CD14-positive monocyte (primary cell): ENCODE data around the gene C3orf52. TPM values are rescaled to one million over a fixed set of nuclear protein-coding genes. Genes with fewer than 3 reads are reported as not detected.

Experiments used
- DNase-seq, 3 donors: peaks; one replicate each; pipeline ENCODE4 v3.0.0-alpha.2; 2011 to 2022
- H2AFZ ChIP-seq: 2 replicates; pipeline ENCODE4 v1.6.0; 2012; ENCODE audit warnings: mild to moderate bottlenecking, low read depth, low read length, inconsistent platforms; ENCODE audit not compliant: insufficient read depth, poor library complexity, severe bottlenecking
- H3K27ac ChIP-seq, 2 donors: 1 replicate in 1 of 2; 2 replicates in 1 of 2; pipeline ENCODE4 v1.5.1; 2012 to 2013; ENCODE audit warnings: low read length in 2 of 2, control low read depth in 1 of 2, inconsistent platforms in 1 of 2, low read depth in 1 of 2, mild to moderate bottlenecking in 1 of 2
- H3K27me3 ChIP-seq, 2 donors: one replicate each; pipeline versions ENCODE4 v1.6.0 to v1.6.1; 2011 to 2013; ENCODE audit warnings: low read length in 2 of 2; ENCODE audit not compliant: control insufficient read depth in 2 of 2, insufficient read depth in 2 of 2
- H3K36me3 ChIP-seq, 2 donors: replicated peaks in 1 of 2; 1 replicate in 1 of 2; 2 replicates in 1 of 2; pipeline versions ENCODE4 v1.5.1 to v1.6.1; 2012 to 2013; ENCODE audit warnings: low read length in 2 of 2, control low read depth in 1 of 2, inconsistent platforms in 1 of 2, mild to moderate bottlenecking in 1 of 2; ENCODE audit not compliant: insufficient read depth in 2 of 2, control insufficient read depth in 1 of 2
- H3K4me1 ChIP-seq, 2 donors: 1 replicate in 1 of 2; 2 replicates in 1 of 2; pipeline versions ENCODE4 v1.5.1 to v1.6.1; 2012 to 2013; ENCODE audit warnings: low read length in 2 of 2, control low read depth in 1 of 2, inconsistent platforms in 1 of 2, mild to moderate bottlenecking in 1 of 2, moderate library complexity in 1 of 2; ENCODE audit not compliant: insufficient read depth in 2 of 2, control insufficient read depth in 1 of 2
- H3K4me2 ChIP-seq: replicated peaks from 2 replicates; pipeline ENCODE3; 2012; ENCODE audit warnings: low read length, moderate library complexity, mild to moderate bottlenecking; ENCODE audit not compliant: poor library complexity, severe bottlenecking; ENCODE audit errors: extremely low read depth
- H3K4me3 ChIP-seq, 3 experiments: fragments of 200-600 bp in 1 of 3; sonication (generic) in 1 of 3; replicated peaks in 1 of 3; 1 replicate in 2 of 3; 2 replicates in 1 of 3; pipeline ENCODE4 v1.5.1; 2011 to 2013; ENCODE audit warnings: low read length in 3 of 3, mild to moderate bottlenecking in 3 of 3, control low read depth in 2 of 3, low read depth in 2 of 3, inconsistent platforms in 1 of 3, moderate library complexity in 1 of 3
- H3K79me2 ChIP-seq: 2 replicates; pipeline ENCODE4 v1.6.0; 2012; ENCODE audit warnings: mild to moderate bottlenecking, control low read depth, inconsistent platforms, low read length, moderate library complexity; ENCODE audit not compliant: insufficient read depth
- H3K9ac ChIP-seq: 2 replicates; pipeline ENCODE4 v1.6.0; 2017; ENCODE audit warnings: low read length, mild to moderate bottlenecking; ENCODE audit not compliant: insufficient read depth, poor library complexity, severe bottlenecking
- H3K9me3 ChIP-seq, 2 donors: replicated peaks in 1 of 2; 1 replicate in 1 of 2; 2 replicates in 1 of 2; pipeline versions ENCODE4 v1.5.1 to v1.6.1; 2012 to 2013; ENCODE audit warnings: low read length in 2 of 2, control low read depth in 1 of 2; ENCODE audit not compliant: control insufficient read depth in 1 of 2, insufficient read depth in 1 of 2
- H4K20me1 ChIP-seq: 2 replicates; pipeline ENCODE4 v1.6.0; 2012; ENCODE audit warnings: mild to moderate bottlenecking, low read length, control low read depth, moderate library complexity; ENCODE audit not compliant: insufficient read depth
- H3K27ac Mint-ChIP-seq, 7 donors: one replicate each; pipeline ENCODE4 v1.8.0; 2020; ENCODE audit warnings: mild to moderate bottlenecking in 7 of 7, mixed read lengths in 7 of 7, moderate library complexity in 6 of 7, inconsistent platforms in 2 of 7
- H3K27me3 Mint-ChIP-seq, 3 donors: one replicate each; pipeline ENCODE4 v1.8.0; 2021 to 2022; ENCODE audit warnings: low read depth in 3 of 3, mild to moderate bottlenecking in 3 of 3, mixed read lengths in 3 of 3, moderate library complexity in 3 of 3, inconsistent platforms in 1 of 3
- H3K36me3 Mint-ChIP-seq, 2 donors: one replicate each; pipeline ENCODE4 v1.8.0; 2020; ENCODE audit warnings: mixed read lengths in 2 of 2, inconsistent platforms in 1 of 2, mild to moderate bottlenecking in 1 of 2
- H3K4me1 Mint-ChIP-seq: one replicate; pipeline ENCODE4 v1.8.0; 2020; ENCODE audit warnings: mild to moderate bottlenecking, mixed read lengths
- H3K4me3 Mint-ChIP-seq, 2 donors: one replicate each; pipeline ENCODE4 v1.8.0; 2020; ENCODE audit warnings: mild to moderate bottlenecking in 2 of 2, mixed read lengths in 2 of 2, moderate library complexity in 1 of 2
- H3K9me3 Mint-ChIP-seq, 7 donors: one replicate each; pipeline ENCODE4 v1.8.0; 2020 to 2022; ENCODE audit warnings: mixed read lengths in 7 of 7, mild to moderate bottlenecking in 6 of 7, moderate library complexity in 6 of 7, inconsistent platforms in 2 of 7
- WGBS: methylation state at CpG from one replicate; pipeline ENCODE4 v1.1.5; 2013; ENCODE audit warnings: missing lambda C conversion rate; ENCODE audit not compliant: insufficient coverage; 5-methylcytosine and 5-hydroxymethylcytosine counted together
- intact Hi-C, 2 donors: fragments of 100-400 bp; cut with micrococcal nuclease; formaldehyde crosslinking; loops; one replicate each; pipeline versions ENCODE4 v1.15.0 to v1.15.1; 2023
- polyA plus RNA-seq, 3 donors: library from polyadenylated mRNA; depleted of rRNA in 1 of 3; unstranded in 2 of 3; stranded (reverse) in 1 of 3; fragments of 300-500 nt in 2 of 3; fragments of >200 nt in 1 of 3; fragmentation: Illumina TruSeq in 2 of 3; gene quantifications; 1 replicate in 2 of 3; 2 replicates in 1 of 3; pipeline ENCODE4 v1.2.3, GENCODE V29; 2012 to 2021
- TF ChIP-seq, protein P1 (sequence below): fragments of 200-600 bp; IDR thresholded peaks from one replicate; pipeline ENCODE4 v1.8.0; 2022; ENCODE audit warnings: antibody characterized with exemption, mild to moderate bottlenecking

Gene C3orf52
- polyA plus RNA-seq, 3 donors: not detected

DNA sequence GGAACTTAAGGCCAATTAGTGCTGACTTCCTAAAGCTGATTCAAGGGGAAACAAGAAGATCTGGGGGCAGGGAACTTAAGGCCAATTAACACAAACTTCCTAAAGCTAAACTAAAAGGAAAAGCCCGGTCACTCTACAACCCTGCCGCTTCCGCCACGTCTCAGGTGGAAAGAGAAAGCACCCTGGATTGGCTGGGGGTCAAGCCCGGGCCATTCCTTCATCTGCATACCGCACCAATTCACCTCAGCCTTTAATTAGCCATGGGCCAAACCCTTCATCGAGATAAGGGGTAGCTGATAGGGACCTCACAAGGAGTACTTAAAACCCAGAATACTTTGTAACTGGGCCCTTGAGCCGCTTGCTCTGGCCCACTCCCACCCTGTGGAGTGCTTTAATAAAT, 37.3 kb upstream of the C3orf52 start:
- Histone ChIP-seq H2AFZ (no peak overlapping the region), H3K4me1 (peaks cover 0 to 1% of the 10 kb centered on the region in 2 donors), H3K27ac (no peak overlapping the region), H3K79me2 (no peaks in the 10 kb centered on the region), H3K4me2 (no peak overlapping the region), H3K36me3 (no peaks in the 10 kb centered on the region), H3K27me3 (no peaks in the 10 kb centered on the region), H3K9me3 (no peaks in the 10 kb centered on the region), H3K9ac (no peak overlapping the region), H4K20me1 (no peaks in the 10 kb centered on the region), H3K4me3 (no peak overlapping the region)
- Mint-ChIP-seq H3K4me3 (no peak overlapping the region), H3K27me3 (peaks cover 0 to 1% (median 0%) of the 10 kb centered on the region in 3 donors), H3K4me1 (peaks cover 2% of the 10 kb centered on the region), H3K27ac (no peak overlapping the region), H3K9me3 (no peaks in the 10 kb centered on the region), H3K36me3 (no peaks in the 10 kb centered on the region)
- intact Hi-C loops: no loop called here
- TF ChIP-seq, protein P1, sequence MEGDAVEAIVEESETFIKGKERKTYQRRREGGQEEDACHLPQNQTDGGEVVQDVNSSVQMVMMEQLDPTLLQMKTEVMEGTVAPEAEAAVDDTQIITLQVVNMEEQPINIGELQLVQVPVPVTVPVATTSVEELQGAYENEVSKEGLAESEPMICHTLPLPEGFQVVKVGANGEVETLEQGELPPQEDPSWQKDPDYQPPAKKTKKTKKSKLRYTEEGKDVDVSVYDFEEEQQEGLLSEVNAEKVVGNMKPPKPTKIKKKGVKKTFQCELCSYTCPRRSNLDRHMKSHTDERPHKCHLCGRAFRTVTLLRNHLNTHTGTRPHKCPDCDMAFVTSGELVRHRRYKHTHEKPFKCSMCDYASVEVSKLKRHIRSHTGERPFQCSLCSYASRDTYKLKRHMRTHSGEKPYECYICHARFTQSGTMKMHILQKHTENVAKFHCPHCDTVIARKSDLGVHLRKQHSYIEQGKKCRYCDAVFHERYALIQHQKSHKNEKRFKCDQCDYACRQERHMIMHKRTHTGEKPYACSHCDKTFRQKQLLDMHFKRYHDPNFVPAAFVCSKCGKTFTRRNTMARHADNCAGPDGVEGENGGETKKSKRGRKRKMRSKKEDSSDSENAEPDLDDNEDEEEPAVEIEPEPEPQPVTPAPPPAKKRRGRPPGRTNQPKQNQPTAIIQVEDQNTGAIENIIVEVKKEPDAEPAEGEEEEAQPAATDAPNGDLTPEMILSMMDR: no peak
- 82% methylated on average over 4 of the region's 8 CpGs for WGBS
- no peak for DNase-seq

DNA sequence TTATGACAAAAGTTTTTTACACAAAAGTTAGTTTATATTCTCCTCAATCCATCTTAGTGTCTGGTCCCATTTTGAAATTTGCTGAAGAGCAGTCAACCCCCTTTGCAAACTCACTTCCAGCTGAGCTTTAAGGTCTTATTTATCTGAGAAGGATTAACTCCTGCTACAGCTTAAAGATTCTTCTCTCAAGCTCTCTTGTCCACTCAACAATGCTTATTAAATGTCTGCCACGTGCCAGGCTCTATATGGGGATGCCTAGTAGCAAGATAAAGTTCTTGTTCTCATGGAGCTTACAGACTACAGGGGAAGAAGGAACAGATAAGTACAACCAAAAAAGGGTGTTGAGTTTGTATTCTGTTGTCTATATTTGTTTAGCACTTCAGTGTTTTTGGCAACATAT, 33.0 kb upstream of the C3orf52 start:
- peaks cover 0 to 1% (median 0%) of the 10 kb centered on the region in 7 donors for H3K9me3 Mint-ChIP-seq
- DNase-seq: no peak
- Histone ChIP-seq H3K27ac (no peak overlapping the region), H2AFZ (no peak overlapping the region), H3K36me3 (no peaks in the 10 kb centered on the region), H3K4me3 (no peak overlapping the region), H3K9me3 (no peaks in the 10 kb centered on the region), H3K4me2 (no peak overlapping the region), H3K27me3 (no peaks in the 10 kb centered on the region), H3K9ac (no peak overlapping the region), H3K4me1 (no peaks in the 10 kb centered on the region), H3K79me2 (no peaks in the 10 kb centered on the region), H4K20me1 (no peaks in the 10 kb centered on the region)
- H3K27ac Mint-ChIP-seq: no peak overlapping the region
- no CpG with 5 or more reads among the region's 1 CpG for WGBS
- TF ChIP-seq, protein P1: no peak
- H3K27me3 Mint-ChIP-seq: peaks cover 0 to 5% (median 1%) of the 10 kb centered on the region in 3 donors
- intact Hi-C loops: no loop called here
- peaks cover 2% of the 10 kb centered on the region for H3K4me1 Mint-ChIP-seq
- H3K4me3 Mint-ChIP-seq: no peak overlapping the region
- H3K36me3 Mint-ChIP-seq: no peaks in the 10 kb centered on the region
